Measurements from ENCODE around the gene EIF4ENIF1.

- TF ChIP-seq CTCF (IDR thresholded peaks at IDR 0.05; ENCODE audit: low read length) (peak; percentile 51), EZH2phosphoT487 (IDR thresholded peaks at IDR 0.05; ENCODE audit: low read length) (no peak), EZH2 (optimal IDR thresholded peaks at IDR 0.05; ENCODE audit: low read depth, low read length) (no peak)
These were observed 37.7 kb downstream of the EIF4ENIF1 start for GRCh38 chr22:31451709-31452571.
